H1 (cell line): Measurements from ENCODE around the gene TMEM18. TPM values are rescaled to one million over a fixed set of nuclear protein-coding genes. Genes with fewer than 3 reads are reported as not detected.

Source experiments
- BACH1 ChIP-seq: IDR thresholded peaks from 2 replicates; pipeline ENCODE4 v1.6.1; 2012; ENCODE audit warnings: low read length, improper control_type of control experiment
- CBX5 ChIP-seq: fragments of 300-800, 300-1000 bp; sonication (generic); IDR thresholded peaks from 2 replicates; pipeline ENCODE4 v1.7.1; 2016; ENCODE audit warnings: antibody characterized with exemption, low read length, low read depth
- CHD7 ChIP-seq: fragments of 300-600 bp; sonication (generic); IDR thresholded peaks from 2 replicates; pipeline ENCODE4 v1.7.1; 2012; ENCODE audit warnings: low read length, moderate library complexity, mild to moderate bottlenecking, inconsistent platforms; ENCODE audit not compliant: insufficient replicate concordance
- RNF2 ChIP-seq: fragments of 200-900, 300-1000 bp; sonication (generic); IDR thresholded peaks from 2 replicates; pipeline ENCODE4 v1.7.1; 2016; ENCODE audit warnings: borderline replicate concordance, low read depth, mild to moderate bottlenecking, antibody characterized with exemption, low read length; ENCODE audit not compliant: poor library complexity, severe bottlenecking; ENCODE audit errors: missing control alignments
- polyA plus RNA-seq, 7 experiments: library from polyadenylated mRNA; depleted of rRNA in 3 of 7; stranded (reverse) in 5 of 7; unstranded in 2 of 7; fragments of >200 nt in 5 of 7; fragments of 200-250 nt in 2 of 7; gene quantifications; 1 replicate in 5 of 7; 2 replicates in 1 of 7; 4 replicates in 1 of 7; pipeline versions ENCODE4 v1.2.1 to v1.2.3, GENCODE V29; 2011 to 2013; ENCODE audit warnings: missing spikeins in 2 of 7, mixed read lengths in 2 of 7
- total RNA-seq: library from RNA; stranded (reverse); fragmentation: NEBNext Ultra II Directional; extraction: Animal tissue kit (Norgen Biotek cat#: 25700); gene quantifications from 2 replicates; pipeline ENCODE4 v1.2.1, GENCODE V29; 2021

TMEM18 gene
- total and polyA plus RNA-seq, 2 of the 8 experiments (the other 6 are each of a cell fraction or from before 2014, with no cell fraction given) = 22.4 to 27.1 TPM

DNA sequence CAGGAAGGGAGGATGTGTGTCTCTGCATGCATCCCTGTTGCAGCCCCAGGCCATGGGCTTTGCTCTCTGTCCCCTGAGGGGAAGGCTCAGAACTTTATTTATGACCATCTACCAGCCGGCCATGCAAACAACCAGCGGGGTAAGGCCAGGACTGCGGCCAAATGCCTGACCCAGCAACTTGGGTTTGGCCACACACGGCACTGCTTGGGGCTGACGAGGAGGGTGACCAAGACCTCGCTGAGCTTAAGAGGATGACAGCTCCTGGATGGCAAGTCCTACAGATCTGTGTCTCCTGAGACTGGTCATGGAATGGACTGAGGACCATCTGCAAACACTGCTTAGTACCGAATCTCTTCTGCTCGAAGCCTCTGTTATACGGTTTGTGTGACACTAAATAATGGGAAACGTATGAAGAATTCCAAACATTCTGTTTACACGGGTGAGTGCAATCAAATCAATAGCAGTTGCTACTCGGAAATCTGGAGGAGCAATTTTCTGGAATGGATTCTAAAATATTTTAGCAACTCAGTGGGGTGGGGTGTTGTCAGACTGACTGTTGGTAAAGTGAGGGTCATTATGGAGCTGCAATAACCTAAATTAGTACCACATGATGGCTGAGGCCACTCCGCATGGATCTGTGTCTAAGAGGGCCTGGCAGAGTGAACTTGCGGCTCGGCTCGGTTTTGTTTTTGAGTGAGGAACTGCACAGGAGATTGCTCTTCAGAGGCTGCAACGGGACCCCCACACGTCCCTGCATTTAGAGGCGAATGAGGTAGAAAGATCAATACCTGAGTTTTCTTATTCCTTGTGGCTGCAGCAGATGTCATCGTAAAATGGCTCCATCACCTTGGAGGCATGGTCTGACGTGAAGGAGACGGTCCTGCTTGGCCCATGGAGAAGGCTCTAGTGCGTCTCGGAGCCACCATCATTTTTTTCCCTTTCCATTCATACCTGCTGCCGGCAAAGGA, 26.6 kb downstream of the TMEM18 start (continued):
- no peak for TF ChIP-seq CHD7
- no peak for TF ChIP-seq CBX5
- TF ChIP-seq RNF2 = no peak
- TF ChIP-seq BACH1 = no peak
